Breast epithelium (tissue), 3 donors: ENCODE data around the gene RNF141.

Source experiments
- POLR2A ChIP-seq: fragments of 450-650 bp; IDR thresholded peaks from one replicate; pipeline ENCODE4 v1.6.1; 2016; ENCODE audit warnings: antibody characterized with exemption, mild to moderate bottlenecking, moderate library complexity
- POLR2AphosphoS5 ChIP-seq, 3 donors: sonication (generic); formaldehyde crosslinking; IDR thresholded peaks; one replicate each; pipeline ENCODE4 v1.6.1; 2017; ENCODE audit warnings: antibody characterized with exemption in 3 of 3
- TF ChIP-seq, protein P1 (sequence below), 3 donors: fragments of 450-650 bp; IDR thresholded peaks; one replicate each; pipeline ENCODE4 v1.5.1; 2016 to 2017; ENCODE audit warnings: antibody characterized with exemption in 3 of 3, mild to moderate bottlenecking in 3 of 3, moderate library complexity in 3 of 3

DNA sequence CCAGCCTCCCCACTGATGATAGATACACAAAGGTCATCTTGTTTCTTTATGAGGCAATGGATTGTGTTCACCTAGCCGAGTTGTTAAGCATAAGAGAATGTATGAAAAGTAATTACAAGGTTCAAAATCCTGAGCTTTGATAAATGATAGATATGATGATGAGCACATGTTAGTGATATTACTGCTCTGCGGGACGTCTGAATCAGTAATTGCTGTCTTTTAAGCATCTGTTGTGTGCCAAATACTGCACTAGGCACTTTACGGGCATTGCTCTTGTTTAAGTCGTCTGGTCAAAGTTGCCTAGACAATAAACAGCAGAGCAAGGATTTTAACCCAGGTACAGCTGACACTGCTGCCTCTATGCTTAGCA, 559 bp upstream of the RNF141 start:
- TF ChIP-seq POLR2AphosphoS5 (IDR thresholded peaks at IDR 0.05), result no peak
- TF ChIP-seq, protein P1, sequence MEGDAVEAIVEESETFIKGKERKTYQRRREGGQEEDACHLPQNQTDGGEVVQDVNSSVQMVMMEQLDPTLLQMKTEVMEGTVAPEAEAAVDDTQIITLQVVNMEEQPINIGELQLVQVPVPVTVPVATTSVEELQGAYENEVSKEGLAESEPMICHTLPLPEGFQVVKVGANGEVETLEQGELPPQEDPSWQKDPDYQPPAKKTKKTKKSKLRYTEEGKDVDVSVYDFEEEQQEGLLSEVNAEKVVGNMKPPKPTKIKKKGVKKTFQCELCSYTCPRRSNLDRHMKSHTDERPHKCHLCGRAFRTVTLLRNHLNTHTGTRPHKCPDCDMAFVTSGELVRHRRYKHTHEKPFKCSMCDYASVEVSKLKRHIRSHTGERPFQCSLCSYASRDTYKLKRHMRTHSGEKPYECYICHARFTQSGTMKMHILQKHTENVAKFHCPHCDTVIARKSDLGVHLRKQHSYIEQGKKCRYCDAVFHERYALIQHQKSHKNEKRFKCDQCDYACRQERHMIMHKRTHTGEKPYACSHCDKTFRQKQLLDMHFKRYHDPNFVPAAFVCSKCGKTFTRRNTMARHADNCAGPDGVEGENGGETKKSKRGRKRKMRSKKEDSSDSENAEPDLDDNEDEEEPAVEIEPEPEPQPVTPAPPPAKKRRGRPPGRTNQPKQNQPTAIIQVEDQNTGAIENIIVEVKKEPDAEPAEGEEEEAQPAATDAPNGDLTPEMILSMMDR (IDR thresholded peaks at IDR 0.05), result no peak
- TF ChIP-seq POLR2A, result no peak
